ENCODE data around the gene CHRM2. TPM values are rescaled to one million over a fixed set of nuclear protein-coding genes. Genes with fewer than 3 reads are reported as not detected.

The CHRM2 gene
- polyA plus RNA-seq, 1 of the 3 experiments (the other 2 are of a cell fraction), result 0.23 TPM

GRCh38 chr7:136865236-136865635, 3.2 kb upstream of the CHRM2 start:
- DNase-seq, result no peak
- ChIA-PET CTCF (interaction anchor here (1.0 to 3.4 kb wide), 3 partner anchors 9 to 18 kb away, joined by 3 to 19 read pairs (median 4); no protein-coding TSS in a partner anchor), POLR2A (no interaction called here)
- no peak overlapping the region for H3K4me2 ChIP-seq
- TF ChIP-seq RXRA (IDR thresholded peaks at IDR 0.05; ENCODE audit: borderline replicate concordance, low read depth) (no peak), TEAD4 (IDR thresholded peaks at IDR 0.05; ENCODE audit: borderline replicate concordance, insufficient read depth) (no peak), YY1 (IDR thresholded peaks at IDR 0.05; ENCODE audit: low read depth) (no peak), NFIC (IDR thresholded peaks at IDR 0.05; ENCODE audit: borderline replicate concordance) (no peak), USF1 (IDR thresholded peaks at IDR 0.05; ENCODE audit: borderline replicate concordance, low read depth) (no peak), ZBTB33 (IDR thresholded peaks at IDR 0.05; ENCODE audit: borderline replicate concordance, low read depth) (no peak), EZH2phosphoT487 (IDR thresholded peaks at IDR 0.05; ENCODE audit: borderline replicate concordance, low read depth) (no peak), GATA2 (CRISPR knock-in tag; IDR thresholded peaks at IDR 0.05) (no peak), POLR2AphosphoS5 (IDR thresholded peaks at IDR 0.05; ENCODE audit: low read depth, low read length) (no peak), CHD2 (IDR thresholded peaks at IDR 0.05; ENCODE audit: low read length, partially characterized antibody) (no peak), FOSL2 (IDR thresholded peaks at IDR 0.05; ENCODE audit: borderline replicate concordance, low read depth) (no peak), IRF3 (IDR thresholded peaks at IDR 0.05; ENCODE audit: low read depth, low read length) (no peak), GABPA (IDR thresholded peaks at IDR 0.05; ENCODE audit: low read depth) (no peak), EP300 (IDR thresholded peaks at IDR 0.05; ENCODE audit: borderline replicate concordance in 1 of 2, low read depth in 1 of 2, low read length in 1 of 2) (no peak)
- no peak overlapping the region for H3K27ac ChIP-seq (ENCODE audit: low read depth in 2 of 2, low read length in 1 of 2)
- no peaks in the 10 kb centered on the region for H4K20me1 ChIP-seq (ENCODE audit: insufficient read depth)
- H3K36me3 ChIP-seq (replicated peaks in 1 of 2; ENCODE audit: control insufficient read depth in 1 of 2, insufficient read depth in 2 of 2, low read length in 1 of 2), result no peaks in the 10 kb centered on the region
- H3K9me3 ChIP-seq, result no peaks in the 10 kb centered on the region
- no peaks in the 10 kb centered on the region for H3K79me2 ChIP-seq (ENCODE audit: insufficient read depth)
- H3K9ac ChIP-seq, result no peak overlapping the region
- no peaks in the 10 kb centered on the region for H3F3A ChIP-seq (replicated peaks; ENCODE audit: insufficient read depth)
- no peaks in the 10 kb centered on the region for H3K9me2 ChIP-seq
- WGBS (ENCODE audit: low lambda C conversion rate), result 70% methylated on average over 10 of the region's 10 CpGs
- peaks cover 22% of the 10 kb centered on the region for H3K27me3 ChIP-seq (ENCODE audit: insufficient read depth)
- no peak overlapping the region for H2AFZ ChIP-seq (ENCODE audit: low read depth)
- peaks cover 3 to 21% of the 10 kb centered on the region in 2 experiments; a peak in 1 of 4 replicates for H3K4me1 ChIP-seq (ENCODE audit: control insufficient read depth in 1 of 2, insufficient read depth in 2 of 2, low read depth in 1 of 2, low read length in 1 of 2)
- H3K4me3 ChIP-seq (ENCODE audit: low read depth in 2 of 2, low read length in 1 of 2), result no peak overlapping the region
